ENCODE results near the gene PDZD4. TPM values are rescaled to one million over a fixed set of nuclear protein-coding genes. Genes with fewer than 3 reads are reported as not detected.

PDZD4 gene
- total RNA-seq, 4 donors from 2014 or later = 2.0 to 6.3 (median 3.0) TPM

- H3K27me3 ChIP-seq = no peaks in the 10 kb centered on the region
- TF ChIP-seq CTCF (IDR thresholded peaks at IDR 0.05) (no peak), POLR2A (IDR thresholded peaks at IDR 0.05) (no peak), POLR2AphosphoS5 (IDR thresholded peaks at IDR 0.05) (no peak), EP300 (IDR thresholded peaks at IDR 0.05) (no peak)
- H3K36me3 ChIP-seq = no peaks in the 10 kb centered on the region
- no peaks in the 10 kb centered on the region for H3K4me1 ChIP-seq
- H3K9me3 ChIP-seq = no peaks in the 10 kb centered on the region
- 84% methylated on average over 4 of the region's 21 CpGs for WGBS
- no peak for DNase-seq (ENCODE audit: low spot score in 2 of 2)
- no peak overlapping the region for H3K4me3 ChIP-seq
- no peak overlapping the region for H3K27ac ChIP-seq
These were observed 57.8 kb downstream of the PDZD4 start for GRCh38 chrX:153772316-153773217.

GRCh38 chrX:153771415-153772315 lies 58.7 kb downstream of the PDZD4 start:
- Histone ChIP-seq H3K9me3 (no peaks in the 10 kb centered on the region), H3K4me1 (peaks cover under 1% of the 10 kb centered on the region), H3K27ac (no peak overlapping the region), H3K27me3 (no peaks in the 10 kb centered on the region), H3K4me3 (no peak overlapping the region), H3K36me3 (no peaks in the 10 kb centered on the region)
- TF ChIP-seq POLR2AphosphoS5 (IDR thresholded peaks at IDR 0.05) (no peak), POLR2A (IDR thresholded peaks at IDR 0.05) (no peak), CTCF (IDR thresholded peaks at IDR 0.05) (no peak), EP300 (IDR thresholded peaks at IDR 0.05) (no peak)
- WGBS = 82% methylated on average over 10 of the region's 37 CpGs
- DNase-seq (ENCODE audit: low spot score in 2 of 2) = peak in 1 of 2 donors; percentile 60

- Histone ChIP-seq H3K27ac (no peak overlapping the region), H3K4me1 (peaks cover 9% of the 10 kb centered on the region), H3K27me3 (no peaks in the 10 kb centered on the region), H3K4me3 (no peak overlapping the region), H3K36me3 (no peaks in the 10 kb centered on the region), H3K9me3 (no peaks in the 10 kb centered on the region)
- 86% methylated on average over 8 of the region's 18 CpGs for WGBS
- no peak for TF ChIP-seq POLR2A (IDR thresholded peaks at IDR 0.05)
- no peak for TF ChIP-seq CTCF (IDR thresholded peaks at IDR 0.05)
- TF ChIP-seq POLR2AphosphoS5 (IDR thresholded peaks at IDR 0.05) = no peak
- TF ChIP-seq EP300 (IDR thresholded peaks at IDR 0.05) = no peak
- no peak for DNase-seq (ENCODE audit: low spot score in 2 of 2)
These were observed 59.5 kb downstream of the PDZD4 start for GRCh38 chrX:153770601-153771414.

- H3K27me3 ChIP-seq = no peaks in the 10 kb centered on the region
- H3K27ac ChIP-seq = no peak overlapping the region
- WGBS = 86% methylated on average over 16 of the region's 25 CpGs
- DNase-seq (ENCODE audit: low spot score in 2 of 2) = no peak
- peaks cover 14% of the 10 kb centered on the region for H3K4me1 ChIP-seq
- no peak overlapping the region for H3K4me3 ChIP-seq
- TF ChIP-seq EP300 (IDR thresholded peaks at IDR 0.05) = no peak
- H3K36me3 ChIP-seq = no peaks in the 10 kb centered on the region
- H3K9me3 ChIP-seq = no peaks in the 10 kb centered on the region
These were observed 60.3 kb downstream of the PDZD4 start for GRCh38 chrX:153769865-153770600.
